GM18519 (cell line): ENCODE measurements around the gene DLGAP1.
A peak's percentile ranks its signal among the peaks of the same experiment; 100 is the strongest.
"Not testable (repeated sequence)": the region's sequence is repeated elsewhere in the genome, so short reads cannot be mapped to it uniquely, and the experiment has no call there.

ENCODE experiments used
- ATAC-seq: cut with Tn5 transposase; IDR thresholded peaks from one replicate; pipeline ENCODE4 v1.9.1; 2021; ENCODE audit warnings: mild to moderate bottlenecking, moderate library complexity; ENCODE audit not compliant: unreplicated experiment, low FRiP score

Gene DLGAP1

GRCh38 chr18:4455113-4455811, at the start of gene DLGAP1:
Gene DLGAP1 (minus strand): TSS chr18:4455307.
- peak; percentile 51 for ATAC-seq

- not testable (repeated sequence) for ATAC-seq
Observed at GRCh38 chr18:4494703-4495284, 39.7 kb upstream of the DLGAP1 start.

- no peak for ATAC-seq
Observed at GRCh38 chr18:4468511-4468910, 13.4 kb upstream of the DLGAP1 start.

GRCh38 chr18:4454537-4455112, 482 bp downstream of the DLGAP1 start:
- peak; percentile 21 for ATAC-seq

GRCh38 chr18:4453874-4454536, 1.1 kb downstream of the DLGAP1 start:
- ATAC-seq, result no peak

GRCh38 chr18:4453567-4453873, 1.6 kb downstream of the DLGAP1 start:
- no peak for ATAC-seq

GRCh38 chr18:4450065-4450658, 4.9 kb downstream of the DLGAP1 start:
- ATAC-seq, result no peak

GRCh38 chr18:4445902-4446301, 9.2 kb downstream of the DLGAP1 start:
- ATAC-seq, result no peak

- no peak for ATAC-seq
Observed at GRCh38 chr18:4444306-4444705, 10.8 kb downstream of the DLGAP1 start.

- ATAC-seq, result no peak
Observed at GRCh38 chr18:4441098-4441497, 14.0 kb downstream of the DLGAP1 start.

- no peak for ATAC-seq
Observed at GRCh38 chr18:4438938-4439337, 16.2 kb downstream of the DLGAP1 start.

- no peak for ATAC-seq
Observed at GRCh38 chr18:4433717-4434116, 21.4 kb downstream of the DLGAP1 start.

GRCh38 chr18:4430836-4431235, 24.3 kb downstream of the DLGAP1 start:
- ATAC-seq, result no peak

GRCh38 chr18:4417714-4418113, 37.4 kb downstream of the DLGAP1 start:
- no peak for ATAC-seq

- ATAC-seq, result no peak
Observed at GRCh38 chr18:4416976-4417375, 38.1 kb downstream of the DLGAP1 start.

GRCh38 chr18:4412286-4412685, 42.8 kb downstream of the DLGAP1 start:
- ATAC-seq, result no peak

GRCh38 chr18:4406856-4407255, 48.3 kb downstream of the DLGAP1 start:
- ATAC-seq, result no peak

GRCh38 chr18:4405965-4406364, 49.1 kb downstream of the DLGAP1 start:
- ATAC-seq, result no peak

GRCh38 chr18:4403836-4404235, 51.3 kb downstream of the DLGAP1 start:
- ATAC-seq, result no peak

- ATAC-seq, result no peak
Observed at GRCh38 chr18:4400911-4401310, 54.2 kb downstream of the DLGAP1 start.

GRCh38 chr18:4399929-4400328, 55.2 kb downstream of the DLGAP1 start:
- no peak for ATAC-seq
